Activated CD4-positive, alpha-beta T cell treated with anti-CD3 and anti-CD28 coated beads for 36 hours (primary cell): Measurements from ENCODE around the gene SLC22A13. TPM values are rescaled to one million over a fixed set of nuclear protein-coding genes. Genes with fewer than 3 reads are reported as not detected.

Experiments used
- ATAC-seq: fragments of 200-7000 bp; cut with Tn5 transposase; one replicate; pipeline ENCODE4 v1.10.0; 2021; ENCODE audit warnings: mild to moderate bottlenecking, moderate library complexity
- CTCF ChIA-PET: fragments of 350-600 bp; sonication (Branson Sonifier 250); formaldehyde crosslinking; loops from one replicate; lab custom pipeline; 2021; ENCODE audit warnings: antibody characterized with exemption; lab: Charles Lee
- POLR2A ChIA-PET: fragments of 350-600 bp; sonication (Branson Sonifier 250); formaldehyde crosslinking; loops from one replicate; lab custom pipeline; 2021; ENCODE audit warnings: antibody characterized with exemption, inconsistent platforms; lab: Charles Lee
- DNase-seq: peaks from one replicate; pipeline ENCODE4 v3.0.0-alpha.2; 2020
- H3K27ac Mint-ChIP-seq: one replicate; pipeline ENCODE4 v1.8.0; 2021; ENCODE audit warnings: mixed read lengths
- H3K27me3 Mint-ChIP-seq: one replicate; pipeline ENCODE4 v1.8.0; 2021; ENCODE audit warnings: mixed read lengths
- H3K36me3 Mint-ChIP-seq: one replicate; pipeline ENCODE4 v1.8.0; 2021; ENCODE audit warnings: low read depth, mixed read lengths
- H3K4me1 Mint-ChIP-seq: one replicate; pipeline ENCODE4 v1.8.0; 2021; ENCODE audit warnings: mixed read lengths
- H3K4me3 Mint-ChIP-seq: one replicate; pipeline ENCODE4 v1.8.0; 2021; ENCODE audit warnings: mild to moderate bottlenecking, moderate library complexity, mixed read lengths
- H3K9me3 Mint-ChIP-seq: one replicate; pipeline ENCODE4 v1.8.0; 2021; ENCODE audit warnings: low read depth, mixed read lengths
- intact Hi-C, 2 experiments: fragments of 100-400 bp; cut with DNase I in 1 of 2; cut with micrococcal nuclease in 1 of 2; formaldehyde crosslinking; loops; one replicate each; pipeline versions ENCODE4 v1.14.2 to v1.15.1; 2022 to 2024; cut with DNase I, micrococcal nuclease
- total RNA-seq, 2 experiments: library from RNA; stranded (reverse); gene quantifications; one replicate each; pipeline ENCODE4 v1.2.3, GENCODE V29; 2021

SLC22A13 gene
- total RNA-seq, 2 experiments from 2014 or later = 0.21 TPM

- DNase-seq (no peak), ATAC-seq (no peak)
- Mint-ChIP-seq H3K9me3 (no peaks in the 10 kb centered on the region), H3K27me3 (peaks cover 2% of the 10 kb centered on the region), H3K4me3 (no peak overlapping the region), H3K36me3 (no peaks in the 10 kb centered on the region), H3K27ac (no peak overlapping the region), H3K4me1 (no peaks in the 10 kb centered on the region)
- ChIA-PET CTCF (no interaction called here), POLR2A (no interaction called here)
- intact Hi-C loops = no loop called here
These were observed 45.9 kb downstream of the SLC22A13 start for GRCh38 chr3:38311476-38311875.

- no peak overlapping the region for H3K27ac Mint-ChIP-seq
These were observed 46.3 kb downstream of the SLC22A13 start for GRCh38 chr3:38311941-38312340.

DNA sequence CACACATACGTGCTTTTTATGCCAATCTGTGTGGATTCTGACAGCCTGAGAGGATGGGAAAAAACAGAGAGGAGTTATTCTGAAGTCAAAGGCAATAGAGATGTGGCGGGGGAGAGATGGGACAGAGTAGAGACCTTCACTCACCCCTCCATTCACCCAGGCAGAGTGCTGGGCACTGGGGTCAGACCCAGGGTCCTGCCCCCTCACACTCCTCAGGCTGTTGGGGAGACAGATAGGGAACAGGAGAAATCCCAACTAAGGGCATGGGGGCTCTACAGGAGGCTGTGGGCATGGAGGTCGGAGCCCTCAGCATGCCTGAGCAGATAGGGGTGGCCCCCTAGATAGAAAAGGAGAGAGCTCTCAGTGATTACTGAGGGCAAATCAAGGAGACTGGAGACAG is 46.7 kb downstream of the SLC22A13 start:
- Mint-ChIP-seq H3K4me3 (no peak overlapping the region), H3K4me1 (no peaks in the 10 kb centered on the region), H3K27me3 (peaks cover 2% of the 10 kb centered on the region), H3K36me3 (no peaks in the 10 kb centered on the region), H3K9me3 (no peaks in the 10 kb centered on the region), H3K27ac (no peak overlapping the region)
- intact Hi-C loops = no loop called here
- no peak for DNase-seq
- ChIA-PET POLR2A (no interaction called here), CTCF (no interaction called here)
- ATAC-seq = no peak

More at GRCh38 chr3:38311941-38312340, 46.3 kb downstream of the SLC22A13 start:
- no peaks in the 10 kb centered on the region for H3K9me3 Mint-ChIP-seq
- no peak for ATAC-seq
- no peaks in the 10 kb centered on the region for H3K36me3 Mint-ChIP-seq
- intact Hi-C loops = no loop called here
- no peak for DNase-seq
- H3K27me3 Mint-ChIP-seq = peaks cover 2% of the 10 kb centered on the region
- no peak overlapping the region for H3K4me3 Mint-ChIP-seq
- ChIA-PET CTCF (no interaction called here), POLR2A (no interaction called here)
- H3K4me1 Mint-ChIP-seq = no peaks in the 10 kb centered on the region

DNA sequence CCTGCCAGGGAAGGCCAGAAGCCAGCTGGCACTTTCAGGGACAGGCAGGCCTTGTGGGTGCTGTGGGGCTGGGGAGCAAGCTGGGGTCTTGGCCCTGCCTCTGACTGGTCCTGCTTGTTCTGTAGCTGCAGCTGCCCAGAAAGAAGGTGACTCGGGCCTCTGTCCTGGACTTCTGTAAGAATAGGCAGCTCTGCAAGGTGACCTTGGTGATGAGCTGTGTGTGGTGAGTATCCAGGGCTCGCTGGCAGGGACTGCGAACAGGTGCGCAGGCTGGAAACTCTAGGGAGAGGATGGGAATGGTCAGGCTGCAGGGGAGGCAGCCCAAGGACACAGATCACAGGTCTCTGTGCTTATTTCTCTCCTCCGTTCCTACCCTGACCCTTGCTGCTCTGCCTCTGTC is 47.7 kb downstream of the SLC22A13 start:
- Mint-ChIP-seq H3K36me3 (no peaks in the 10 kb centered on the region), H3K4me3 (no peak overlapping the region), H3K27me3 (peaks cover 2% of the 10 kb centered on the region), H3K4me1 (no peaks in the 10 kb centered on the region), H3K9me3 (no peaks in the 10 kb centered on the region), H3K27ac (no peak overlapping the region)
- DNase-seq (no peak), ATAC-seq (no peak)
- intact Hi-C loops = no loop called here
- ChIA-PET POLR2A (no interaction called here), CTCF (no interaction called here)

DNA sequence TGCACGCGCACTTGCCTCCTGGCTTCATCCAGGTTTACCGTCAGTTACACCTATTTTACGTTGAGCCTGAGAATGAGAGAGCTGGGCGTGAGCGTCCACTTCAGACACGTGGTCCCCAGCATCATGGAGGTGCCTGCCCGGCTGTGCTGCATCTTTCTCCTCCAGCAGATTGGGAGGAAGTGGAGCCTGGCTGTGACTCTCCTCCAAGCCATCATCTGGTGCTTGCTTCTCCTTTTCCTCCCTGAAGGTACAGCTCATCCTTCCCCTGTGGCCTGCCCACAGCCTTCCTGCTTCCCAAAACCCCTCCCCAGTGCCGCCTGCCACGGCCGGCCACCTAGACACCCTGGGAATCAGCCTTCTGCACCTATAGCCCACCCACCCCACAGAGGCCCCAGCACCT is 48.1 kb downstream of the SLC22A13 start:
- no peak overlapping the region for H3K27ac Mint-ChIP-seq
- H3K4me1 Mint-ChIP-seq = no peaks in the 10 kb centered on the region
- no peaks in the 10 kb centered on the region for H3K9me3 Mint-ChIP-seq
- no peaks in the 10 kb centered on the region for H3K36me3 Mint-ChIP-seq
- intact Hi-C loops = no loop called here
- H3K27me3 Mint-ChIP-seq = peaks cover 2% of the 10 kb centered on the region
- no peak for DNase-seq
- ATAC-seq = no peak
- POLR2A ChIA-PET = no interaction called here
- no peak overlapping the region for H3K4me3 Mint-ChIP-seq
- CTCF ChIA-PET = interaction anchor here (0.5 to 0.7 kb wide), 2 partner anchors 87 to 329 kb away, joined by 4 to 5 read pairs; no protein-coding TSS in a partner anchor

DNA sequence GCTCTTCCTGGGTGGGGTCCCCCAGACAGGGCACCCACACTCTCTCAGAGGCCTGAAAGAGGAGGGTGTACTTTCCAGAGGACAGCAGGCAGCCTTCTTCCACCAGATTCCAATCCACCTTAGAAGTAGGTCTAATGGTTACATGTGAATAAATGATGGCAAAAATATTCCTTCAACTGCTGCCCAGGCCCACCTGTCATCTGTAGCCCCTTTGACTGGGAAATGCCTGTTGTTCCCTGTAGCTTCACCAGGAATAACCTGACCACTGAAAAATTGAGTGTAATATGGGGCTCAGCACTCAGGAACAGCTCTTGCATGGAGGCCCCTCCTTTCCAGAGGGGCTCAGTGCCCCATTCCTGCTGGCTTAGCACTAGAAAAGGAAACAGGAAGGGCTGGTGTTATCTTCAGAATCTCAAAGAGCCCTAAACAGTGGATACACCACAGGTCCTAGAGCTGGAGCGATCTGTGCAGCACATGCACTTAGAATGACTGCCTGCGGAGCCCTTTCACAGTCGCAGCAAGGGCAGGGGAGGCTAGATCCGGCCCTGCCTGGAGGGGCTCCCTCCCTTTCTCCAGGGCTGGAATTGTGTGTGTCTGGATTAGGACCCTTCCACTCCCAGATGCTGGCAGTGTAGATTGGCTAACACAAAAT is 48.6 kb downstream of the SLC22A13 start:
- DNase-seq = no peak
- POLR2A ChIA-PET = no interaction called here
- Mint-ChIP-seq H3K4me1 (no peaks in the 10 kb centered on the region), H3K27me3 (peaks cover 2% of the 10 kb centered on the region), H3K9me3 (no peaks in the 10 kb centered on the region), H3K36me3 (no peaks in the 10 kb centered on the region), H3K27ac (no peak overlapping the region), H3K4me3 (no peak overlapping the region)
- intact Hi-C loops = no loop called here
- CTCF ChIA-PET = interaction anchor here (0.5 to 0.7 kb wide), 2 partner anchors 86 to 328 kb away, joined by 4 to 5 read pairs; no protein-coding TSS in a partner anchor
- no peak for ATAC-seq

- Mint-ChIP-seq H3K4me3 (no peak overlapping the region), H3K27ac (no peak overlapping the region), H3K36me3 (no peaks in the 10 kb centered on the region), H3K4me1 (no peaks in the 10 kb centered on the region), H3K9me3 (no peaks in the 10 kb centered on the region), H3K27me3 (peaks cover 2% of the 10 kb centered on the region)
- ATAC-seq = no peak
- no peak for DNase-seq
- intact Hi-C loops = no loop called here
- ChIA-PET POLR2A (no interaction called here), CTCF (no interaction called here)
These were observed 49.3 kb downstream of the SLC22A13 start for GRCh38 chr3:38314764-38315487.

DNA sequence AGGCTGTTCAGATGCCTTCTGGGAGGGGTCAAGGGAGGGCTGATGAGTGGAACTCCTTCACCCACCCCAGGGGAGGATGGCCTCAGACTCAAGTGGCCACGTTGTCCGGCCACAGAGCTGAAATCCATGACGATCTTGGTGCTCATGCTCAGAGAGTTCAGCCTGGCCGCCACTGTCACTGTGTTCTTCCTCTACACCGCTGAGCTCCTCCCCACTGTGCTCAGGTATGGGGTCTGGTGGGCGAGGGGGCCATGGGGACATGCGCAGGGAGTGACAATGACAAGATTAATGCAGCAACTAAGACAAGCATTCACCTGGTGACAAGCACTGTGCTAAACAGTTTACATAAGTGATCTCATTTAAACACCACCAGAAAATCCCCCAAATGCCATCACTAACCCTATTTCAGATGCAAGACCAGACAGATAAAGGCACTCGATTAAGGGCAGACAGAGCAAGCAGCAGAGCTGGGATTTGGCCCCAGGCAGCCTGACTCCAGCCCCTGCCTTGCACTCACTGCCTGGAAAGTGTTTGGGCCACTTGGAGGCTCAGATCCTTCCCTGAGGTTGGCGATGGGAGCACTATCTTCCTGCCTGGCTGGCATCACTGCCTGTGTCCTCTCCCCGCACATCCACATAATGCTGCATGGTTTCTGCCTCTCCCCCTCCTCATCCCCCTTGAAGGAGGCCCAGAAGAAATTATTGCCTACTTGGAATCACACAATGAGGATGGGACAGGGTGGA is 50.0 kb downstream of the SLC22A13 start:
- DNase-seq (no peak), ATAC-seq (no peak)
- H3K4me3 Mint-ChIP-seq = no peak overlapping the region
- ChIA-PET POLR2A (no interaction called here), CTCF (no interaction called here)
- H3K4me1 Mint-ChIP-seq = no peaks in the 10 kb centered on the region
- H3K27ac Mint-ChIP-seq = no peak overlapping the region
- no peaks in the 10 kb centered on the region for H3K36me3 Mint-ChIP-seq
- H3K9me3 Mint-ChIP-seq = no peaks in the 10 kb centered on the region
- intact Hi-C loops = no loop called here
- peaks cover 2% of the 10 kb centered on the region for H3K27me3 Mint-ChIP-seq

- ChIA-PET POLR2A (no interaction called here), CTCF (no interaction called here)
- no peaks in the 10 kb centered on the region for H3K9me3 Mint-ChIP-seq
- intact Hi-C loops = no loop called here
- no peak overlapping the region for H3K27ac Mint-ChIP-seq
- H3K4me3 Mint-ChIP-seq = no peak overlapping the region
- DNase-seq (no peak), ATAC-seq (no peak)
- H3K36me3 Mint-ChIP-seq = no peaks in the 10 kb centered on the region
- H3K4me1 Mint-ChIP-seq = no peaks in the 10 kb centered on the region
- H3K27me3 Mint-ChIP-seq = peaks cover 2% of the 10 kb centered on the region
These were observed 51.0 kb downstream of the SLC22A13 start for GRCh38 chr3:38316356-38317191.

DNA sequence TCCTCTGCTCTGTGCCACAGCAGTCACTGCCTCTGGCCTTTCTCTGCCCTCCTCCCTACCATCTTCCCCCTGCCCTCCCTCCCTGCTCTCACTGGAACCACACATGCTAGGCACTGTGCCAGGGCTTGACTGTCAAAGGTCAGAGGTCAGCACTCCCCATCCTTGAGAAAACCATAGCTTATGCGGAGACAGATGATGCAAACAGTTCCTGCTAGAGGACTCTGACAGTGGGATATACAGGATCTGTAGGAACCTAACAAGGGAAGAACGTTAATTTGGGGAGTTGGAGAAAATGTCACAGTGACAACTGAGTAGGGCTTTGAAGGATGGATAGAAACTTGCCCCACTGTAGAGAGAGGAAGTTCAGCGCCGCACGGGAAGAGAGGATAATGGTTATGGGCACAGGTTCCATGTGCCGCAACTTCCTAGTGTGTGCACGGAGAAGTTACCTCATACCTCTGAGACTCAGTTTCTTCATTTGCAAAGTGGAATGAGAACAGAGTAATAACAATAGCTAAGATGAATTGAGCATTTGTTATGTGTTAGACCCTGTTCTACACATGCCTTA is 51.7 kb downstream of the SLC22A13 start:
- Mint-ChIP-seq H3K27ac (no peak overlapping the region), H3K27me3 (peaks cover under 1% of the 10 kb centered on the region), H3K4me1 (no peaks in the 10 kb centered on the region), H3K4me3 (no peak overlapping the region), H3K9me3 (no peaks in the 10 kb centered on the region), H3K36me3 (no peaks in the 10 kb centered on the region)
- intact Hi-C loops = no loop called here
- ATAC-seq = no peak
- DNase-seq = no peak
- ChIA-PET CTCF (no interaction called here), POLR2A (no interaction called here)
